K562 treated with DMSO at 1 percent for 12 hours (cell line): ENCODE data around the gene GSC. TPM values are rescaled to one million over a fixed set of nuclear protein-coding genes. Genes with fewer than 3 reads are reported as not detected.

Experiments used
- total RNA-seq: library from RNA; unstranded; fragments of 300-600 nt; gene quantifications from 2 replicates; pipeline ENCODE4 v1.2.3, GENCODE V29; 2022; ENCODE audit not compliant: insufficient read depth

The GSC gene
- not detected in 2 replicates for total RNA-seq

DNA sequence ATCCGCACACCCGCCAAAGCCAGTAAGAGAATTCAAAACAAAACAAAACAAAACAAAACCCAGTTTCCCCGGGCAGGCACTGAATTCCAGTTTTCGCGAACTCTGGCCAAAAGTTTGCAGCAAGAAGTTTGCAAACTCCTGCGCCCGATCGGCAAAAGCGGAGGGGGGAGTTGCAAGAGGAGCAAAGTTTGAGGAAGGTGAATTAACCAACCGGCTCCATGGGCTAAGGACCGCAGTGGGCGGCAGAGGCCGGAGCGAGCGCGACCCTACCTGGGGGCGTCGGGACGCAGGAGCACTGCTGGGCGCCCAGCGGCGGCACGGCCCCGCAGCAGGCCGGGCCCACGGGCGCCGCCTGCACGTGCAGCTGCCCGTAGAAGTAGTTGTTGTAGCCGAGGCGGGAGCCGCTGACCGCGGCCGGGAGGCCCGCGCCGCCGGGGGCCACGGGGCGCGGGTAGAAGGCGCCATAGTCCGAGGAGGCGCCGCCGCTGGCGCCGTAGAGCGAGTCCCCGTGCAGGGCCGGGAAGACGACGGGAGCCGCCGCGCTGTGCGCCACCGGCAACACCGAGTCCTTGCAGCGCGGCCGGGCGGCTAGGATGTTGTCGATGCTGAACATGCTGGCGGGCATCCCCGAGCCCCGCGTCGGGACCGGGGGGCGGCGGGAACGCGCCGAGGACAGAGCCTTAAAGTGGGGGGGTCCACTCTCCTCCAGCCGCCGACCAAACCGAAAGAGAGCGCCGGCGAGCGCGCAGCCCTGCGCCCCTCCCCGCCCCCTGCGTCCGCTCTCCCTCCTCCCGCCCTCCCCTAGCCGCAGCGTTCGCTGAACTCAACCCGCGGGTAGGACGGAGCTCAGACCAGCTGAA is at the start of gene GSC:
TSS of gene GSC (minus strand) at position 723 of the 860 bp plus-strand sequence. CDS start at position 625, 98 bp downstream.

Other genes with a start within 250 kb of the GSC start
- not detected in 2 replicates for gene SERPINA4, start 208.7 kb downstream of the GSC start, total RNA-seq
- gene SERPINA5, start 188.7 kb downstream of the GSC start, total RNA-seq, result not detected in 2 replicates
- not detected in 2 replicates for gene SERPINA3, start 157.7 kb downstream of the GSC start, total RNA-seq